Stimulated activated CD4-positive, alpha-beta T cell treated with anti-CD3 and anti-CD28 coated beads, TNF-alpha, amount 100 ng/mL, for 4 hours (primary cell): ENCODE data around the gene CIC.
"Not testable (repeated sequence)": the region's sequence is repeated elsewhere in the genome, so short reads cannot be mapped to it uniquely, and the experiment has no call there.

Experiments
- DNase-seq, 3 experiments: peaks; one replicate each; pipeline ENCODE4 v3.0.0-alpha.2; 2020; ENCODE audit warnings: low read depth in 3 of 3

CIC gene

GRCh38 chr19:42333975-42334696 is 65.1 kb downstream of the CIC start:
- DNase-seq: no peak

GRCh38 chr19:42334697-42335373 is 65.8 kb downstream of the CIC start:
- DNase-seq: no peak

- no peak for DNase-seq
Measured at GRCh38 chr19:42335374-42335936, 66.4 kb downstream of the CIC start.

GRCh38 chr19:42335971-42336370 is 66.9 kb downstream of the CIC start:
- DNase-seq: no peak

- DNase-seq: not testable (repeated sequence)
Measured at GRCh38 chr19:42339126-42339860, 70.2 kb downstream of the CIC start.

GRCh38 chr19:42339922-42340321 is 70.9 kb downstream of the CIC start:
- DNase-seq: not testable (repeated sequence)

- DNase-seq: no peak
Measured at GRCh38 chr19:42343344-42344110, 74.5 kb downstream of the CIC start.

GRCh38 chr19:42344336-42344893 is 75.4 kb downstream of the CIC start:
- no peak for DNase-seq
